KMS-11 (cell line): Measurements from ENCODE around the gene HDAC10.
A peak's percentile ranks its signal among the peaks of the same experiment; 100 is the strongest.

Experiments used
- H2AFZ ChIP-seq: fragments of 200-600 bp; sonication (generic); 2 replicates; pipeline ENCODE4 v1.6.1; 2016; ENCODE audit warnings: antibody characterized with exemption, mixed run types, low read depth
- H3K27ac ChIP-seq: fragments of 200-600 bp; sonication (generic); 2 replicates; pipeline ENCODE4 v1.6.1; 2016; ENCODE audit warnings: mild to moderate bottlenecking, mixed run types
- H3K27me3 ChIP-seq: fragments of 200-600 bp; sonication (generic); 2 replicates; pipeline ENCODE4 v1.6.1; 2017; ENCODE audit warnings: mild to moderate bottlenecking, low read depth, mixed run types, moderate library complexity; ENCODE audit not compliant: insufficient read depth
- H3K36me3 ChIP-seq: fragments of 200-600 bp; sonication (generic); 2 replicates; pipeline ENCODE4 v1.6.1; 2017; ENCODE audit warnings: mild to moderate bottlenecking, mixed run types; ENCODE audit not compliant: insufficient read depth
- H3K4me1 ChIP-seq: fragments of 200-600 bp; sonication (generic); 2 replicates; pipeline ENCODE4 v1.6.1; 2016; ENCODE audit warnings: mild to moderate bottlenecking, low read depth, mixed run types; ENCODE audit not compliant: poor library complexity, severe bottlenecking
- H3K4me2 ChIP-seq: fragments of 200-600 bp; sonication (generic); 2 replicates; pipeline ENCODE4 v1.7.0; 2016; ENCODE audit warnings: mild to moderate bottlenecking, mixed run types
- H3K4me3 ChIP-seq: fragments of 200-600 bp; sonication (generic); IDR thresholded peaks from 2 replicates; pipeline ENCODE4 v1.6.1; 2017; ENCODE audit warnings: low read depth, low read length, mixed read lengths; ENCODE audit not compliant: insufficient read depth
- H3K79me2 ChIP-seq: fragments of 200-600 bp; sonication (generic); 2 replicates; pipeline ENCODE4 v1.6.1; 2016; ENCODE audit warnings: low read depth, mixed run types; ENCODE audit not compliant: insufficient read depth
- H3K9ac ChIP-seq: fragments of 200-600 bp; sonication (generic); 2 replicates; pipeline ENCODE4 v1.6.1; 2016; ENCODE audit warnings: mild to moderate bottlenecking, mixed run types
- H4K20me1 ChIP-seq: fragments of 200-600 bp; sonication (generic); 2 replicates; pipeline ENCODE4 v1.6.1; 2016; ENCODE audit warnings: mild to moderate bottlenecking, mixed run types; ENCODE audit not compliant: insufficient read depth
- CTCF ChIP-seq: fragments of 200-600 bp; sonication (generic); conservative IDR thresholded peaks from 2 replicates; pipeline ENCODE4 v1.6.1; 2017; ENCODE audit warnings: low read depth, mild to moderate bottlenecking, antibody characterized with exemption, low read length, moderate library complexity, mixed read lengths

Gene HDAC10

GRCh38 chr22:50261615-50262459 lies 10.8 kb upstream of the HDAC10 start, which contains the start of gene MAPK12:
MAPK12 (minus strand) TSS chr22:50261683; CDS start chr22:50261509, 174 bp downstream.
- no peaks in the 10 kb centered on the region for H3K27me3 ChIP-seq
- H3K4me1 ChIP-seq = peaks cover 10% of the 10 kb centered on the region
- H4K20me1 ChIP-seq = no peaks in the 10 kb centered on the region
- peak within 1 kb of the TSS; percentile 60; the same call in 1 of the 2 replicates for H3K9ac ChIP-seq
- H3K79me2 ChIP-seq = no peaks in the 10 kb centered on the region
- H2AFZ ChIP-seq = no peak within 1 kb of the TSS; the same call in 1 of the 2 replicates
- no peak for TF ChIP-seq CTCF
- peak within 1 kb of the TSS; percentile 50; the same call in 1 of the 2 replicates for H3K4me2 ChIP-seq
- no peaks in the 10 kb centered on the region for H3K36me3 ChIP-seq
- no peak within 1 kb of the TSS for H3K27ac ChIP-seq
- no peak within 1 kb of the TSS for H3K4me3 ChIP-seq

- H3K79me2 ChIP-seq = no peaks in the 10 kb centered on the region
- no peaks in the 10 kb centered on the region for H4K20me1 ChIP-seq
- H3K27ac ChIP-seq = no peak overlapping the region
- H3K4me1 ChIP-seq = peaks cover 10% of the 10 kb centered on the region
- H3K9ac ChIP-seq = peak overlapping the region; percentile 60; the same call in 1 of the 2 replicates
- H3K4me3 ChIP-seq = no peak overlapping the region
- no peaks in the 10 kb centered on the region for H3K27me3 ChIP-seq
- TF ChIP-seq CTCF = no peak
- H3K4me2 ChIP-seq = peak overlapping the region; percentile 50; the same call in 1 of the 2 replicates
- no peaks in the 10 kb centered on the region for H3K36me3 ChIP-seq
- H2AFZ ChIP-seq = no peak overlapping the region; the same call in 1 of the 2 replicates
Observed at GRCh38 chr22:50260801-50261614, 9.9 kb upstream of the HDAC10 start.

- TF ChIP-seq CTCF = no peak
- no peak overlapping the region for H3K27ac ChIP-seq
- no peaks in the 10 kb centered on the region for H3K36me3 ChIP-seq
- no peaks in the 10 kb centered on the region for H4K20me1 ChIP-seq
- H3K27me3 ChIP-seq = no peaks in the 10 kb centered on the region
- no peaks in the 10 kb centered on the region for H3K79me2 ChIP-seq
- H3K9ac ChIP-seq = peak overlapping the region; percentile 60; the same call in 1 of the 2 replicates
- H3K4me2 ChIP-seq = peak overlapping the region; percentile 50; the same call in 1 of the 2 replicates
- H3K4me1 ChIP-seq = peaks cover 10% of the 10 kb centered on the region
- H3K4me3 ChIP-seq = no peak overlapping the region
- H2AFZ ChIP-seq = no peak overlapping the region; the same call in 1 of the 2 replicates
Observed at GRCh38 chr22:50260434-50260800, 9.4 kb upstream of the HDAC10 start.

GRCh38 chr22:50259302-50259701 lies 8.2 kb upstream of the HDAC10 start:
- Histone ChIP-seq H3K4me2 (no peak overlapping the region), H4K20me1 (no peaks in the 10 kb centered on the region), H3K9ac (no peak overlapping the region), H2AFZ (no peak overlapping the region), H3K4me3 (no peak overlapping the region), H3K27ac (no peak overlapping the region), H3K27me3 (no peaks in the 10 kb centered on the region), H3K79me2 (no peaks in the 10 kb centered on the region), H3K4me1 (peaks cover 10% of the 10 kb centered on the region), H3K36me3 (no peaks in the 10 kb centered on the region)
- TF ChIP-seq CTCF = no peak
